Endothelial cell (in vitro differentiated cells): ENCODE data around the gene MACC1. TPM values are rescaled to one million over a fixed set of nuclear protein-coding genes. Genes with fewer than 3 reads are reported as not detected.

Experiments
- DNase-seq: peaks from one replicate; pipeline ENCODE4 v3.0.0; 2021; ENCODE audit warnings: low spot score
- H3K27ac Mint-ChIP-seq: one replicate; pipeline ENCODE4 v1.8.0; 2021; ENCODE audit warnings: mixed read lengths, inconsistent platforms; ENCODE audit not compliant: unreplicated experiment
- H3K27me3 Mint-ChIP-seq: one replicate; pipeline ENCODE4 v1.8.0; 2021; ENCODE audit warnings: mild to moderate bottlenecking, moderate library complexity, mixed read lengths, inconsistent platforms; ENCODE audit not compliant: unreplicated experiment
- H3K36me3 Mint-ChIP-seq: one replicate; pipeline ENCODE4 v1.8.0; 2021; ENCODE audit warnings: mild to moderate bottlenecking, low read depth, mixed read lengths, inconsistent platforms; ENCODE audit not compliant: unreplicated experiment
- H3K4me1 Mint-ChIP-seq: one replicate; pipeline ENCODE4 v1.8.0; 2021; ENCODE audit warnings: mild to moderate bottlenecking, mixed read lengths, inconsistent platforms; ENCODE audit not compliant: unreplicated experiment
- H3K4me3 Mint-ChIP-seq: one replicate; pipeline ENCODE4 v1.8.0; 2021; ENCODE audit warnings: mild to moderate bottlenecking, mixed read lengths, inconsistent platforms; ENCODE audit not compliant: unreplicated experiment
- H3K9me3 Mint-ChIP-seq: one replicate; pipeline ENCODE4 v1.8.0; 2021; ENCODE audit warnings: mixed read lengths, inconsistent platforms; ENCODE audit not compliant: unreplicated experiment
- total RNA-seq: library from RNA; stranded (reverse); fragmentation: NEBNext Ultra II Directional; extraction: Animal tissue kit (Norgen Biotek cat#: 25700); gene quantifications from one replicate; pipeline ENCODE4 v1.2.1, GENCODE V29; 2021; ENCODE audit not compliant: unreplicated experiment
- TF ChIP-seq, protein P1 (sequence below): fragments of 200-600 bp; sonication (generic); IDR thresholded peaks from one replicate; pipeline ENCODE4 v1.5.0; 2021; ENCODE audit warnings: antibody characterized with exemption; ENCODE audit not compliant: unreplicated experiment

Gene MACC1
- total RNA-seq, 1 donor from 2014 or later, result 0.69 TPM

DNA sequence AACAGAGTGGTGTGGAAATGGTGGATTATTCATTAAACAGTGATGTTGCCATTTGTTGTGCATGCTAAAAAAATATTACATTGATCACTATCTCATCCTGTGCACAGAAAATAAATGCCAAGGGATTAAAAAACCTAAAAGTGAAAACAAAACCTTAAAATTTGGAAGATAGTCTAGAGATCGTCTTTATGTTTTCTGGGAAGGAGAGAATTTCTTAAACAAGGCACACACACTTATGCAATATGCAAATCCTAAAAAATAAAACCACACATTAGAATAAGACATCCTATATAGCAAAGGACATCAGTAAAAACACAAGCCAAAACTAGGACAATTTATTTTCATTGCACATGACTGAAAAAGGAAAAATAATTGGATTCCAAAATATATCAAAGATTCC lies 54.5 kb downstream of the MACC1 start:
- TF ChIP-seq, protein P1, sequence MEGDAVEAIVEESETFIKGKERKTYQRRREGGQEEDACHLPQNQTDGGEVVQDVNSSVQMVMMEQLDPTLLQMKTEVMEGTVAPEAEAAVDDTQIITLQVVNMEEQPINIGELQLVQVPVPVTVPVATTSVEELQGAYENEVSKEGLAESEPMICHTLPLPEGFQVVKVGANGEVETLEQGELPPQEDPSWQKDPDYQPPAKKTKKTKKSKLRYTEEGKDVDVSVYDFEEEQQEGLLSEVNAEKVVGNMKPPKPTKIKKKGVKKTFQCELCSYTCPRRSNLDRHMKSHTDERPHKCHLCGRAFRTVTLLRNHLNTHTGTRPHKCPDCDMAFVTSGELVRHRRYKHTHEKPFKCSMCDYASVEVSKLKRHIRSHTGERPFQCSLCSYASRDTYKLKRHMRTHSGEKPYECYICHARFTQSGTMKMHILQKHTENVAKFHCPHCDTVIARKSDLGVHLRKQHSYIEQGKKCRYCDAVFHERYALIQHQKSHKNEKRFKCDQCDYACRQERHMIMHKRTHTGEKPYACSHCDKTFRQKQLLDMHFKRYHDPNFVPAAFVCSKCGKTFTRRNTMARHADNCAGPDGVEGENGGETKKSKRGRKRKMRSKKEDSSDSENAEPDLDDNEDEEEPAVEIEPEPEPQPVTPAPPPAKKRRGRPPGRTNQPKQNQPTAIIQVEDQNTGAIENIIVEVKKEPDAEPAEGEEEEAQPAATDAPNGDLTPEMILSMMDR, result no peak
- no peak for DNase-seq
- no peaks in the 10 kb centered on the region for H3K9me3 Mint-ChIP-seq
- no peak overlapping the region for H3K27ac Mint-ChIP-seq
- H3K27me3 Mint-ChIP-seq, result peaks cover 1% of the 10 kb centered on the region
- H3K4me3 Mint-ChIP-seq, result no peak overlapping the region
- no peaks in the 10 kb centered on the region for H3K36me3 Mint-ChIP-seq
- peaks cover 6% of the 10 kb centered on the region for H3K4me1 Mint-ChIP-seq

DNA sequence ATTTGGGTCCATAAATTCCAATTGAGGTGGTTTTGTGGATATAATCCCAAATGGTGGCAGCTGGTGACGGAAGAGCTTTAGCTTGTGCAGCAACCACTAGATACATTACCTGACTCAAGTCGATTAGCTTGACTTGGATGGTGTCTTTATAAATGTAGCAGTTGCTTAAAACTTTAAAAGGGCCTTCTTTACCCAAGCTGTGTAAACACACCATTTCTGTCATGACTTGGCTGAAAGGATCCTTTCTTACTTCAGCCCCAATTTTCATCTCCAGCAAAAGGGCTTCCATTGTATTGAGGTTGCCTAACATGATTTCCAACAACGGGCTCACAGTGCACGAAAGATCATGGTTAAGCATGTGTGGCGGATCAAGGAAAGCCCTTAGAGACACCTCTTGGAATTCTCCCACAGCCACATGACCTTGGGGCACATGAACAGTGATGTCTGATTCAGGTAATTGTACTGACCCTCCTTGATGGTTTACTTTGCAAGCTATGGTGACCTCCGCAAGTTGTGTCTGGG lies 57.9 kb downstream of the MACC1 start:
- no peaks in the 10 kb centered on the region for H3K9me3 Mint-ChIP-seq
- peaks cover 3% of the 10 kb centered on the region for H3K4me1 Mint-ChIP-seq
- H3K36me3 Mint-ChIP-seq, result no peaks in the 10 kb centered on the region
- TF ChIP-seq, protein P1, result no peak
- H3K27me3 Mint-ChIP-seq, result no peaks in the 10 kb centered on the region
- no peak overlapping the region for H3K27ac Mint-ChIP-seq
- no peak overlapping the region for H3K4me3 Mint-ChIP-seq
- DNase-seq, result no peak

DNA sequence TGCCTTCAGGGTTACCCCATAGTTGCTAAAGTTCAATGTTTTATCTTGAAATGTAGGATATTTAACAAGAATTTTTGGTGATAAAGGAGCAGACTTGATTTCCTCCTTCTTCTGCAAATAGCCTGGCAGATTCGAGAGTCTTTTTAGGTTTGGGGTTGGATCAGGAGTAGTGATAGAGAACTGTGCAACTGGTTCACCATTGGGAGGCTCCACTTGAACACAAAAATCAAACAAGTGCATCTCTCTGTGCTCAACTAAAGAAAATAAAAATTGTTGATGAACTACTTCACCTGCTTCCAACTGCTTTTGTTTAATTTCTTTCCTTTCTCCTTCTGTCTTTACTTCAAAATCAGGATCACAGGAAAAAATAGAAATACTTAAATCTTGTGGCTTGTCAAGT lies 58.5 kb downstream of the MACC1 start:
- DNase-seq, result no peak

DNA sequence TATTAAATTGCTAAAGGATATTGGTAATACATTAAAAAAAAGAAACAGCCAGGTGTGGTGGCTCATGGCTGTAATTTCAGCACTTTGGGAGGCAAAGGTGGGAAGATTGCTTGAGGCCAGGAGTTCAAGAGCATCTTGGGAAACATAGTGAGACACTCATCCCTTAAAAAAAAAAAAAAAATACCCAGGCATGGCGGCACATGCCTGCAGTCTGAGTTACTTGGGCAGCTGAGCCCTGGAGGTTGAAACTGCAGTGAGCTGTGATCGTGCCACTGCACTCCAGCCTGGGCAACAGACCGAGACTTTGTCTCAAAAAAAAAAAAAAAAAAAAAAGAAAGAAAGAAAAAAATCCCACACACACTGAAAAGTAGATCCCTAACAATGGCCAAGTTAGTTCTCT lies 59.7 kb downstream of the MACC1 start:
- TF ChIP-seq, protein P1, result no peak
- Mint-ChIP-seq H3K36me3 (no peaks in the 10 kb centered on the region), H3K27me3 (no peaks in the 10 kb centered on the region), H3K9me3 (no peaks in the 10 kb centered on the region), H3K27ac (no peak overlapping the region), H3K4me3 (no peak overlapping the region), H3K4me1 (peaks cover 3% of the 10 kb centered on the region)
- no peak for DNase-seq

More for the DNA sequence above, 58.5 kb downstream of the MACC1 start:
- no peak overlapping the region for H3K27ac Mint-ChIP-seq
- TF ChIP-seq, protein P1, result no peak
- H3K4me1 Mint-ChIP-seq, result peaks cover 3% of the 10 kb centered on the region
- no peaks in the 10 kb centered on the region for H3K36me3 Mint-ChIP-seq
- no peaks in the 10 kb centered on the region for H3K9me3 Mint-ChIP-seq
- H3K27me3 Mint-ChIP-seq, result no peaks in the 10 kb centered on the region
- no peak overlapping the region for H3K4me3 Mint-ChIP-seq

DNA sequence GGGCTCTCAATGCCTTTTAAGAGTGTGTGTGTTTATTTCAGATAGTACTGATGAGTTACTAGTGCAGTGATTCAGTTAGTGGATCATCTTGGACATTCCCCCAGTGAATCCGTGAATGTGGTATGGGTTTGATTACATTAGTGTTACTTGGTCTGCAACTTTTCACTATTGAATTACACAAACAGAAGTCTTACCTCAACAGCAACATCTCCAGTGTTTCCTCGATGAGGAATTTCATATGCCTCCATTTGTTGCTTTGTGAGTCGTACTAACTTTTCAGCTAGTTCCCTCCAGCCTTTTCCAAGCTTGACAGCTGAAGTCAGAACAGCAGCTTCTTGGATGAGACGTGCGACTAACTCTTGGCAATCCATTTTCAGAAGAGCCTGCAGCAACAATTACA lies 63.2 kb downstream of the MACC1 start:
- no peaks in the 10 kb centered on the region for H3K36me3 Mint-ChIP-seq
- H3K4me3 Mint-ChIP-seq, result no peak overlapping the region
- peaks cover 3% of the 10 kb centered on the region for H3K4me1 Mint-ChIP-seq
- TF ChIP-seq, protein P1, result no peak
- no peaks in the 10 kb centered on the region for H3K9me3 Mint-ChIP-seq
- DNase-seq, result no peak
- H3K27me3 Mint-ChIP-seq, result peaks cover 2% of the 10 kb centered on the region
- no peak overlapping the region for H3K27ac Mint-ChIP-seq
